SK-N-SH (cell line): ENCODE measurements around the gene TMEM165. TPM values are rescaled to one million over a fixed set of nuclear protein-coding genes. Genes with fewer than 3 reads are reported as not detected.

Source experiments
- CTCF ChIA-PET: fragments of 300-600, 350-600 bp; formaldehyde crosslinking; extraction: SDS; loops from one replicate; lab custom pipeline; 2021; lab: Yijun Ruan, JAX
- POLR2A ChIA-PET: fragments of 350-600 bp; sonication (Branson Sonifier 250); formaldehyde crosslinking; extraction: SDS; loops from one replicate; lab custom pipeline; 2020; ENCODE audit warnings: antibody characterized with exemption, inconsistent platforms; lab: Yijun Ruan, JAX
- DNase-seq: peaks from one replicate; pipeline ENCODE4 v3.0.0; 2012
- H2AFZ ChIP-seq: fragments of 200-600 bp; sonication (generic); 2 replicates; pipeline ENCODE4 v1.8.1; 2016; ENCODE audit warnings: antibody characterized with exemption, mild to moderate bottlenecking, low read depth
- H3F3A ChIP-seq: fragments of 200-600 bp; sonication (generic); replicated peaks from 2 replicates; pipeline ENCODE3; 2016; ENCODE audit warnings: antibody characterized with exemption, mild to moderate bottlenecking; ENCODE audit not compliant: insufficient read depth
- H3K27ac ChIP-seq, 2 experiments: fragments of 200-500 bp in 1 of 2; fragments of 200-600 bp in 1 of 2; sonication (Bioruptor generic) in 1 of 2; sonication (generic), shearing (Covaris generic) in 1 of 2; 2 replicates each; pipeline versions ENCODE4 v1.5.1 to v1.6.1; 2014 to 2016; ENCODE audit warnings: low read depth in 2 of 2, inconsistent platforms in 1 of 2, low read length in 1 of 2, mild to moderate bottlenecking in 1 of 2, mixed read lengths in 1 of 2
- H3K27me3 ChIP-seq: fragments of 200-600 bp; sonication (generic), shearing (Covaris generic); 2 replicates; pipeline ENCODE4 v1.6.1; 2016; ENCODE audit warnings: mixed run types; ENCODE audit not compliant: insufficient read depth
- H3K36me3 ChIP-seq, 2 experiments: fragments of 200-500 bp in 1 of 2; fragments of 200-600 bp in 1 of 2; sonication (Bioruptor generic) in 1 of 2; sonication (generic) in 1 of 2; replicated peaks in 1 of 2; 2 replicates each; pipeline versions ENCODE3 to v1.5.1; 2014 to 2016; ENCODE audit warnings: low read length in 1 of 2, mild to moderate bottlenecking in 1 of 2; ENCODE audit not compliant: insufficient read depth in 2 of 2, control insufficient read depth in 1 of 2
- H3K4me1 ChIP-seq, 2 experiments: fragments of 200-500 bp in 1 of 2; fragments of 200-600 bp in 1 of 2; sonication (Bioruptor generic) in 1 of 2; sonication (generic), shearing (Covaris generic) in 1 of 2; 2 replicates each; pipeline versions ENCODE4 v1.5.1 to v1.6.1; 2014 to 2016; ENCODE audit warnings: low read depth in 1 of 2, low read length in 1 of 2, mixed run types in 1 of 2; ENCODE audit not compliant: insufficient read depth in 2 of 2, control insufficient read depth in 1 of 2
- H3K4me2 ChIP-seq: fragments of 200-600 bp; sonication (generic), shearing (Covaris generic); 2 replicates; pipeline ENCODE4 v1.6.1; 2017; ENCODE audit warnings: mixed run types
- H3K4me3 ChIP-seq, 2 experiments: fragments of 200-500 bp in 1 of 2; fragments of 200-600 bp in 1 of 2; sonication (Bioruptor generic) in 1 of 2; sonication (generic), shearing (Covaris generic) in 1 of 2; 2 replicates each; pipeline versions ENCODE4 v1.5.1 to v1.8.1; 2014 to 2016; ENCODE audit warnings: low read depth in 2 of 2, inconsistent platforms in 1 of 2, low read length in 1 of 2, mild to moderate bottlenecking in 1 of 2, mixed read lengths in 1 of 2, moderate library complexity in 1 of 2
- H3K79me2 ChIP-seq: fragments of 200-600 bp; sonication (generic); 2 replicates; pipeline ENCODE4 v1.8.1; 2017; ENCODE audit warnings: mild to moderate bottlenecking; ENCODE audit not compliant: insufficient read depth
- H3K9ac ChIP-seq: fragments of 200-600 bp; sonication (generic); 2 replicates; pipeline ENCODE4 v1.6.1; 2017; ENCODE audit warnings: mixed run types
- H3K9me2 ChIP-seq: fragments of 200-600 bp; sonication (generic); 2 replicates; pipeline ENCODE4 v1.6.1; 2017; ENCODE audit warnings: mixed run types
- H3K9me3 ChIP-seq: fragments of 200-600 bp; sonication (generic); 2 replicates; pipeline ENCODE4 v1.6.1; 2017; ENCODE audit warnings: mixed run types, mild to moderate bottlenecking, moderate library complexity
- H4K20me1 ChIP-seq: fragments of 200-600 bp; sonication (generic); 2 replicates; pipeline ENCODE4 v1.6.1; 2017; ENCODE audit warnings: mild to moderate bottlenecking, mixed run types; ENCODE audit not compliant: insufficient read depth
- CHD2 ChIP-seq: fragments of 150-350 bp; IDR thresholded peaks from 2 replicates; pipeline ENCODE4 v1.6.1; 2018; ENCODE audit warnings: low read length; ENCODE audit not compliant: partially characterized antibody
- ELF1 ChIP-seq: IDR thresholded peaks from 2 replicates; pipeline ENCODE4 v1.4.0; 2012
- EZH2phosphoT487 ChIP-seq: fragments of 200-600 bp; sonication (generic); IDR thresholded peaks from 2 replicates; pipeline ENCODE4 v1.6.1; 2017; ENCODE audit warnings: low read depth, mixed run types, mild to moderate bottlenecking, antibody characterized with exemption, moderate library complexity, borderline replicate concordance
- FOSL2 ChIP-seq: IDR thresholded peaks from 2 replicates; pipeline ENCODE4 v1.4.0; 2012; ENCODE audit warnings: low read depth, mild to moderate bottlenecking, moderate library complexity, borderline replicate concordance
- FOXM1 ChIP-seq: IDR thresholded peaks from 2 replicates; pipeline ENCODE4 v1.4.0; 2012; ENCODE audit warnings: low read depth, mild to moderate bottlenecking
- GATA2 ChIP-seq: sonication (generic); formaldehyde crosslinking; IDR thresholded peaks from 2 replicates; pipeline ENCODE4 v1.5.0; 2020; ENCODE audit warnings: mild to moderate bottlenecking, missing genetic modification reagents
- MAX ChIP-seq: IDR thresholded peaks from 2 replicates; pipeline ENCODE4 v1.4.0; 2012; ENCODE audit warnings: low read depth
- RCOR1 ChIP-seq: fragments of 150-350 bp; IDR thresholded peaks from 2 replicates; pipeline ENCODE4 v1.6.1; 2017; ENCODE audit warnings: antibody characterized with exemption, low read length
- RXRA ChIP-seq: IDR thresholded peaks from 2 replicates; pipeline ENCODE4 v1.4.0; 2012; ENCODE audit warnings: low read depth, mild to moderate bottlenecking, borderline replicate concordance
- SMC3 ChIP-seq: IDR thresholded peaks from 2 replicates; pipeline ENCODE4 v1.6.1; 2012; ENCODE audit warnings: low read depth, low read length, improper control_type of control experiment
- TCF12 ChIP-seq: IDR thresholded peaks from 2 replicates; pipeline ENCODE4 v1.4.0; 2012
- TEAD4 ChIP-seq: IDR thresholded peaks from 2 replicates; pipeline ENCODE4 v1.4.0; 2012; ENCODE audit warnings: mild to moderate bottlenecking, borderline replicate concordance; ENCODE audit not compliant: insufficient read depth
- USF1 ChIP-seq: IDR thresholded peaks from 2 replicates; pipeline ENCODE4 v1.4.0; 2012; ENCODE audit warnings: low read depth, borderline replicate concordance
- WGBS: methylation state at CpG from one replicate; pipeline ENCODE4 v1.1.6; 2017; ENCODE audit warnings: low lambda C conversion rate; 5-methylcytosine and 5-hydroxymethylcytosine counted together
- polyA plus RNA-seq, 3 experiments: library from polyadenylated mRNA; depleted of rRNA; stranded (reverse); fragments of >200 nt; gene quantifications; 2 replicates each; pipeline ENCODE4 v1.2.3, GENCODE V29; 2012
- TF ChIP-seq, protein P1 (sequence below): IDR thresholded peaks from 2 replicates; pipeline ENCODE4 v1.6.1; 2012; ENCODE audit warnings: mild to moderate bottlenecking, low read depth, low read length, moderate library complexity
- TF ChIP-seq, protein P2 (sequence below): fragments of 150-350 bp; IDR thresholded peaks from 2 replicates; pipeline ENCODE4 v1.6.1; 2016; ENCODE audit warnings: mild to moderate bottlenecking, low read depth, low read length
- TF ChIP-seq, protein P3 (sequence below): fragments of 200-600 bp; sonication (generic); IDR thresholded peaks from 2 replicates; pipeline ENCODE4 v1.6.1; 2017; ENCODE audit warnings: antibody characterized with exemption, mild to moderate bottlenecking, moderate library complexity
- TF ChIP-seq, protein P4 (sequence below): IDR thresholded peaks from 2 replicates; pipeline ENCODE4 v1.4.0; 2012; ENCODE audit warnings: low read depth, borderline replicate concordance

Gene TMEM165
- polyA plus RNA-seq, 1 of the 3 experiments (the other 2 are of a cell fraction) = 58.6 TPM

DNA sequence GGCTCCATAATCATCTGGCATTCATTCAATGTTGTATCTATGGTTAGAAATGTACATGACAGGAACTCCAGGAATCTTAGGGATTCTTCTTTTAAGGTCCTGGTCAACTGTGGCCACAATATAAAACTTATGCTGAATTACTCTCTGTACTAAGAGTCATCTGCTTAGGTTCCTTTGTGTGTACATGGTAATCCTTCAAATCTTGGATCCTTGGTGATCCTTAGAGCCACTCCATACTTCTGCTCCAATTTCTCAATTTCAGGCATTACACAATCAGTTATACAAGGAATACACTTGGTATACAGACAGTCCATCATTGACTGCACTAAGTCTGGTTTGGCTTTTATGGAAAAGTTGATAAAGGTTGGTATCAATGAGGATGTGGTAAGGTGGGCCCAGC is 43.9 kb upstream of the TMEM165 start (continued):
- TF ChIP-seq, protein P1, sequence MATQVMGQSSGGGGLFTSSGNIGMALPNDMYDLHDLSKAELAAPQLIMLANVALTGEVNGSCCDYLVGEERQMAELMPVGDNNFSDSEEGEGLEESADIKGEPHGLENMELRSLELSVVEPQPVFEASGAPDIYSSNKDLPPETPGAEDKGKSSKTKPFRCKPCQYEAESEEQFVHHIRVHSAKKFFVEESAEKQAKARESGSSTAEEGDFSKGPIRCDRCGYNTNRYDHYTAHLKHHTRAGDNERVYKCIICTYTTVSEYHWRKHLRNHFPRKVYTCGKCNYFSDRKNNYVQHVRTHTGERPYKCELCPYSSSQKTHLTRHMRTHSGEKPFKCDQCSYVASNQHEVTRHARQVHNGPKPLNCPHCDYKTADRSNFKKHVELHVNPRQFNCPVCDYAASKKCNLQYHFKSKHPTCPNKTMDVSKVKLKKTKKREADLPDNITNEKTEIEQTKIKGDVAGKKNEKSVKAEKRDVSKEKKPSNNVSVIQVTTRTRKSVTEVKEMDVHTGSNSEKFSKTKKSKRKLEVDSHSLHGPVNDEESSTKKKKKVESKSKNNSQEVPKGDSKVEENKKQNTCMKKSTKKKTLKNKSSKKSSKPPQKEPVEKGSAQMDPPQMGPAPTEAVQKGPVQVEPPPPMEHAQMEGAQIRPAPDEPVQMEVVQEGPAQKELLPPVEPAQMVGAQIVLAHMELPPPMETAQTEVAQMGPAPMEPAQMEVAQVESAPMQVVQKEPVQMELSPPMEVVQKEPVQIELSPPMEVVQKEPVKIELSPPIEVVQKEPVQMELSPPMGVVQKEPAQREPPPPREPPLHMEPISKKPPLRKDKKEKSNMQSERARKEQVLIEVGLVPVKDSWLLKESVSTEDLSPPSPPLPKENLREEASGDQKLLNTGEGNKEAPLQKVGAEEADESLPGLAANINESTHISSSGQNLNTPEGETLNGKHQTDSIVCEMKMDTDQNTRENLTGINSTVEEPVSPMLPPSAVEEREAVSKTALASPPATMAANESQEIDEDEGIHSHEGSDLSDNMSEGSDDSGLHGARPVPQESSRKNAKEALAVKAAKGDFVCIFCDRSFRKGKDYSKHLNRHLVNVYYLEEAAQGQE = no peak
- TF ChIP-seq ELF1 (no peak), TEAD4 (no peak)

DNA sequence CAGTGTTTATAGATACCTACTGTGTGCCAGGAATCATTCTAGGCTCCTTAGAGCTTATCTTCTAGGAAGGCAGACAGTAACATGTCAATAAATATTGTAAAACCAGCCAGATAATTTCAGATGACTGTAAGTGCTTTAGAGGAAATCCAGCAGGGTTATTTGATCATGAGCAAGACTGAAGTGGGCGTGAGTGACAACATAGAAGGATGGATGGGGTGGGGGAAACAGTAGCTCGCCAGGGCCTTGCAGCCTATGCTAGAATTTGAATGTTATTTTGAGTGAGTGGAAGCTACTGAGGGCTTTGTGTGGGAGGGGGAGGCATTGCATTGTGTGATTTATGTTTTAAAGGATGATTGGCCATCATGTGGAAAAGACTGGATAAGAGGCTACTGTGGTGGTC is 43.0 kb upstream of the TMEM165 start:
- CTCF ChIA-PET = no interaction called here
- H3K79me2 ChIP-seq = peaks cover 6% of the 10 kb centered on the region; the same call in 1 of the 2 replicates
- WGBS = 85% methylated on average over 2 of the region's 2 CpGs

More for the DNA sequence above, 43.0 kb upstream of the TMEM165 start:
- Histone ChIP-seq H3K4me1 (peaks cover 0 to 7% of the 10 kb centered on the region in 2 experiments; a peak in 1 of 4 replicates), H3F3A (peaks cover 2% of the 10 kb centered on the region), H3K9ac (no peak overlapping the region)
- TF ChIP-seq CHD2 (no peak), RCOR1 (no peak), TEAD4 (no peak), MAX (no peak), USF1 (no peak), TCF12 (no peak), GATA2 (no peak), RXRA (no peak), FOSL2 (no peak), FOXM1 (no peak), SMC3 (no peak), EZH2phosphoT487 (no peak)
- TF ChIP-seq, protein P2, sequence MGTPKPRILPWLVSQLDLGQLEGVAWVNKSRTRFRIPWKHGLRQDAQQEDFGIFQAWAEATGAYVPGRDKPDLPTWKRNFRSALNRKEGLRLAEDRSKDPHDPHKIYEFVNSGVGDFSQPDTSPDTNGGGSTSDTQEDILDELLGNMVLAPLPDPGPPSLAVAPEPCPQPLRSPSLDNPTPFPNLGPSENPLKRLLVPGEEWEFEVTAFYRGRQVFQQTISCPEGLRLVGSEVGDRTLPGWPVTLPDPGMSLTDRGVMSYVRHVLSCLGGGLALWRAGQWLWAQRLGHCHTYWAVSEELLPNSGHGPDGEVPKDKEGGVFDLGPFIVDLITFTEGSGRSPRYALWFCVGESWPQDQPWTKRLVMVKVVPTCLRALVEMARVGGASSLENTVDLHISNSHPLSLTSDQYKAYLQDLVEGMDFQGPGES = no peak
- TF ChIP-seq, protein P3, sequence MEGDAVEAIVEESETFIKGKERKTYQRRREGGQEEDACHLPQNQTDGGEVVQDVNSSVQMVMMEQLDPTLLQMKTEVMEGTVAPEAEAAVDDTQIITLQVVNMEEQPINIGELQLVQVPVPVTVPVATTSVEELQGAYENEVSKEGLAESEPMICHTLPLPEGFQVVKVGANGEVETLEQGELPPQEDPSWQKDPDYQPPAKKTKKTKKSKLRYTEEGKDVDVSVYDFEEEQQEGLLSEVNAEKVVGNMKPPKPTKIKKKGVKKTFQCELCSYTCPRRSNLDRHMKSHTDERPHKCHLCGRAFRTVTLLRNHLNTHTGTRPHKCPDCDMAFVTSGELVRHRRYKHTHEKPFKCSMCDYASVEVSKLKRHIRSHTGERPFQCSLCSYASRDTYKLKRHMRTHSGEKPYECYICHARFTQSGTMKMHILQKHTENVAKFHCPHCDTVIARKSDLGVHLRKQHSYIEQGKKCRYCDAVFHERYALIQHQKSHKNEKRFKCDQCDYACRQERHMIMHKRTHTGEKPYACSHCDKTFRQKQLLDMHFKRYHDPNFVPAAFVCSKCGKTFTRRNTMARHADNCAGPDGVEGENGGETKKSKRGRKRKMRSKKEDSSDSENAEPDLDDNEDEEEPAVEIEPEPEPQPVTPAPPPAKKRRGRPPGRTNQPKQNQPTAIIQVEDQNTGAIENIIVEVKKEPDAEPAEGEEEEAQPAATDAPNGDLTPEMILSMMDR = no peak
- TF ChIP-seq, protein P4, sequence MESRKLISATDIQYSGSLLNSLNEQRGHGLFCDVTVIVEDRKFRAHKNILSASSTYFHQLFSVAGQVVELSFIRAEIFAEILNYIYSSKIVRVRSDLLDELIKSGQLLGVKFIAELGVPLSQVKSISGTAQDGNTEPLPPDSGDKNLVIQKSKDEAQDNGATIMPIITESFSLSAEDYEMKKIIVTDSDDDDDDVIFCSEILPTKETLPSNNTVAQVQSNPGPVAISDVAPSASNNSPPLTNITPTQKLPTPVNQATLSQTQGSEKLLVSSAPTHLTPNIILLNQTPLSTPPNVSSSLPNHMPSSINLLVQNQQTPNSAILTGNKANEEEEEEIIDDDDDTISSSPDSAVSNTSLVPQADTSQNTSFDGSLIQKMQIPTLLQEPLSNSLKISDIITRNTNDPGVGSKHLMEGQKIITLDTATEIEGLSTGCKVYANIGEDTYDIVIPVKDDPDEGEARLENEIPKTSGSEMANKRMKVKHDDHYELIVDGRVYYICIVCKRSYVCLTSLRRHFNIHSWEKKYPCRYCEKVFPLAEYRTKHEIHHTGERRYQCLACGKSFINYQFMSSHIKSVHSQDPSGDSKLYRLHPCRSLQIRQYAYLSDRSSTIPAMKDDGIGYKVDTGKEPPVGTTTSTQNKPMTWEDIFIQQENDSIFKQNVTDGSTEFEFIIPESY = no peak
- TF ChIP-seq, all 33 proteins: peak for 0
- POLR2A ChIA-PET = no interaction called here
- Histone ChIP-seq H3K4me2 (no peak overlapping the region), H3K9me2 (no peaks in the 10 kb centered on the region), H4K20me1 (no peaks in the 10 kb centered on the region), H2AFZ (no peak overlapping the region), H3K4me3 (no peak overlapping the region), H3K36me3 (no peaks in the 10 kb centered on the region), H3K27ac (no peak overlapping the region), H3K27me3 (no peaks in the 10 kb centered on the region), H3K9me3 (no peaks in the 10 kb centered on the region)
- DNase-seq = no peak
